OCI-LY3 (cell line): Measurements from ENCODE around the gene IRX3.
"Not testable (repeated sequence)": the region's sequence is repeated elsewhere in the genome, so short reads cannot be mapped to it uniquely, and the experiment has no call there.

Experiments
- H2AFZ ChIP-seq: fragments of 200-600, 300-600 bp; shearing (Covaris generic); 2 replicates; pipeline ENCODE4 v1.6.0; 2014; ENCODE audit warnings: antibody characterized with exemption, low read depth, low read length
- H3K27ac ChIP-seq: fragments of 200-600, 300-600 bp; sonication (generic); 2 replicates; pipeline ENCODE4 v1.5.1; 2014; ENCODE audit warnings: mild to moderate bottlenecking, low read length, moderate library complexity, mixed read lengths
- H3K27me3 ChIP-seq: fragments of 200-600, 300-600 bp; sonication (generic); 2 replicates; pipeline ENCODE4 v1.6.1; 2014; ENCODE audit warnings: low read depth, low read length, mixed read lengths
- H3K36me3 ChIP-seq: fragments of 200-600, 300-600 bp; sonication (generic); replicated peaks from 2 replicates; pipeline ENCODE3; 2014; ENCODE audit warnings: low read depth, low read length, mixed read lengths
- H3K4me1 ChIP-seq: fragments of 300-600, 200-600 bp; sonication (generic); 2 replicates; pipeline ENCODE4 v1.6.1; 2014; ENCODE audit warnings: low read length, mixed read lengths
- H3K4me2 ChIP-seq: fragments of 200-600, 300-600 bp; sonication (generic); 2 replicates; pipeline ENCODE4 v1.6.1; 2014; ENCODE audit warnings: low read length, mixed read lengths
- H3K4me3 ChIP-seq: fragments of 300-600, 200-600 bp; sonication (generic); 2 replicates; pipeline ENCODE4 v1.5.1; 2014; ENCODE audit warnings: antibody characterized with exemption, mild to moderate bottlenecking, low read length, moderate library complexity
- H3K79me2 ChIP-seq: fragments of 300-600, 200-600 bp; shearing (Covaris generic); 2 replicates; pipeline ENCODE4 v1.6.1; 2014; ENCODE audit warnings: mild to moderate bottlenecking, low read length, mixed read lengths
- H3K9ac ChIP-seq: fragments of 300-600, 200-600 bp; shearing (Covaris generic); 2 replicates; pipeline ENCODE4 v1.6.0; 2014; ENCODE audit warnings: mild to moderate bottlenecking, low read length, moderate library complexity
- H3K9me3 ChIP-seq: fragments of 200-600, 300-600 bp; shearing (Covaris generic); 2 replicates; pipeline ENCODE4 v1.6.1; 2014; ENCODE audit warnings: low read length, mixed read lengths; ENCODE audit not compliant: insufficient read depth
- H4K20me1 ChIP-seq: fragments of 200-600, 300-600 bp; sonication (generic); 2 replicates; pipeline ENCODE4 v1.6.1; 2016; ENCODE audit warnings: low read length, mixed read lengths; ENCODE audit not compliant: insufficient read depth
- CTCF ChIP-seq: fragments of 200-600, 300-600 bp; sonication (generic); IDR thresholded peaks from 2 replicates; pipeline ENCODE4 v1.5.1; 2014; ENCODE audit warnings: antibody characterized with exemption, low read length, low read depth
- EZH2phosphoT487 ChIP-seq: fragments of 200-600 bp; shearing (Covaris generic); IDR thresholded peaks from 2 replicates; pipeline ENCODE4 v1.6.1; 2018; ENCODE audit warnings: antibody characterized with exemption, mixed run types, low read depth

Gene IRX3

DNA sequence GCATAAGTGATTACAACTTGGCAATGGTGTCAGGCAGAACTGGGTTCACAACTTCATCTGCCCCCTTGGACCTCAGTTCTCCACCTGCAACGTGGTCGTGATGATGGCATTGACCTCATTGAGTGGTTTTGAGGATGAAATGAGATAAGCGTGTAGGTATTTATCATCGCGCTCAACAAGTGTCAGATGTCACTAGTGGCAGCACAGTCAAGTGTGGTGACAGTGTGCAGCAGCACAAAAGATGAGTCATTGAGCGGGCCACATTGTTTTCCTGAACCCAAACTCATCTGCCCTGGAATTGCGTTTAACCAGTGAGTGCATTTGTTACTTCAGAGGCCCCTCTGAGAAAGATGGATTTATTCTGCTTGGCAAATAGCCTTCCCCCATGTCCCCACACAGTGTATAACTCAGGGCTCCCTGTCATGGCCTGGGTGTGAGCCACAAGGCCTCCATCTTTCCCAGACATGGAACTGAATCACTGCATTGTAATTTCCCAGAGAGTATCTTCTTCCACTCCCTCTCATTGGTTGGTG is 20.9 kb downstream of the IRX3 start:
- no peak overlapping the region for H3K27ac ChIP-seq
- no peak overlapping the region for H2AFZ ChIP-seq
- H3K27me3 ChIP-seq: no peaks in the 10 kb centered on the region
- no peak overlapping the region for H3K4me2 ChIP-seq
- no peaks in the 10 kb centered on the region for H3K36me3 ChIP-seq
- TF ChIP-seq CTCF (no peak), EZH2phosphoT487 (no peak)
- no peaks in the 10 kb centered on the region for H4K20me1 ChIP-seq
- H3K4me1 ChIP-seq: no peaks in the 10 kb centered on the region
- no peak overlapping the region for H3K4me3 ChIP-seq
- no peaks in the 10 kb centered on the region for H3K79me2 ChIP-seq
- no peak overlapping the region for H3K9ac ChIP-seq
- no peaks in the 10 kb centered on the region for H3K9me3 ChIP-seq

DNA sequence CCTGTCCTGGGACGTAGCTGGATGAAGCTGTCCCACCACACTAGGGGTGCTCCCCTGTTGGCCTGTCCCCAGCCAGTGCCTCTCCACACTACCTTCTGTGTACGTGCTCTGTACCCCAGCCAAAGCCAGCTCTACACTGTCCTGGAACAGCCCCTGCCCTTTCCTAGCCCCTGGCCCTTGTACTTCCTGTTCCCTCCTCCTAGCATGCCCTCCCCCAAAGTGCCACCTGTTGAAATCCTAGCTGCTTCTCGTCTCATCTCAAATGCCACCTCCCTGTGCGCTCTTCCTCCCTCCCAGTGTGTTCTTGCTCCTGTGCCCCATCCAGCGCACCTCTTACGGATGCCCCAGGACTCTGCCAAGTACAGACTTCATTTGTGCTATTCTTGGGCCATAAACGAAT is 33.5 kb downstream of the IRX3 start:
- no peaks in the 10 kb centered on the region for H3K79me2 ChIP-seq
- no peak overlapping the region for H3K27ac ChIP-seq
- TF ChIP-seq CTCF (no peak), EZH2phosphoT487 (no peak)
- no peak overlapping the region for H3K4me2 ChIP-seq
- H3K9me3 ChIP-seq: no peaks in the 10 kb centered on the region
- no peak overlapping the region for H3K4me3 ChIP-seq
- peaks cover 4% of the 10 kb centered on the region; the same call in 1 of the 2 replicates for H3K27me3 ChIP-seq
- H3K4me1 ChIP-seq: no peaks in the 10 kb centered on the region
- H4K20me1 ChIP-seq: no peaks in the 10 kb centered on the region
- no peaks in the 10 kb centered on the region for H3K36me3 ChIP-seq
- no peak overlapping the region for H2AFZ ChIP-seq
- H3K9ac ChIP-seq: no peak overlapping the region

- H3K79me2 ChIP-seq: no peaks in the 10 kb centered on the region
- H3K4me1 ChIP-seq: no peaks in the 10 kb centered on the region
- H2AFZ ChIP-seq: no peak overlapping the region
- no peak overlapping the region for H3K9ac ChIP-seq
- H3K27me3 ChIP-seq: peaks cover 4% of the 10 kb centered on the region; the same call in 1 of the 2 replicates
- H3K36me3 ChIP-seq: no peaks in the 10 kb centered on the region
- TF ChIP-seq EZH2phosphoT487: no peak
- TF ChIP-seq CTCF: no peak
- H3K9me3 ChIP-seq: no peaks in the 10 kb centered on the region
- no peak overlapping the region for H3K4me2 ChIP-seq
- H3K27ac ChIP-seq: no peak overlapping the region
- H3K4me3 ChIP-seq: no peak overlapping the region
- H4K20me1 ChIP-seq: no peaks in the 10 kb centered on the region
Measured at GRCh38 chr16:54248863-54249710, 37.5 kb downstream of the IRX3 start.

- not testable (repeated sequence) for H3K79me2 ChIP-seq, H3K4me3 ChIP-seq, H3K36me3 ChIP-seq, H3K9ac ChIP-seq, H3K27me3 ChIP-seq, H2AFZ ChIP-seq, H3K4me2 ChIP-seq, H4K20me1 ChIP-seq, H3K9me3 ChIP-seq, H3K4me1 ChIP-seq, H3K27ac ChIP-seq
Measured at GRCh38 chr16:54247705-54248104, 38.9 kb downstream of the IRX3 start.
